NCI-H446 (cell line): Measurements from ENCODE around the gene MTTP.
"Not testable (repeated sequence)": the region's sequence is repeated elsewhere in the genome, so short reads cannot be mapped to it uniquely, and the experiment has no call there.

ENCODE experiments used
- DNase-seq, 2 experiments: peaks; one replicate each; lab custom pipeline; 2025; lab: John Stamatoyannopoulos, UW

MTTP gene

GRCh38 chr4:99574530-99575324 is at the start of gene MTTP:
MTTP (plus strand) TSS chr4:99574824; CDS start chr4:99574910, 86 bp downstream.
- no peak for DNase-seq

GRCh38 chr4:99529228-99529627 is 45.4 kb upstream of the MTTP start:
- DNase-seq, result no peak

- DNase-seq, result no peak
Measured at GRCh38 chr4:99529956-99530355, 44.7 kb upstream of the MTTP start.

GRCh38 chr4:99534699-99535098 is 39.9 kb upstream of the MTTP start:
- not testable (repeated sequence) for DNase-seq

- DNase-seq, result peak in 1 of 2 experiments; percentile 21
Measured at GRCh38 chr4:99536271-99536670, 38.4 kb upstream of the MTTP start.

- DNase-seq, result no peak
Measured at GRCh38 chr4:99536848-99537247, 37.8 kb upstream of the MTTP start.

GRCh38 chr4:99537674-99538073 is 37.0 kb upstream of the MTTP start:
- DNase-seq, result no peak

- no peak for DNase-seq
Measured at GRCh38 chr4:99540277-99540939, 34.2 kb upstream of the MTTP start.

- no peak for DNase-seq
Measured at GRCh38 chr4:99552872-99553271, 21.8 kb upstream of the MTTP start.

GRCh38 chr4:99563310-99564186 is 11.1 kb upstream of the MTTP start, which contains the start of gene TRMT10A:
TRMT10A (minus strand) TSS chr4:99564039; CDS start chr4:99559338, 4,701 bp downstream.
- DNase-seq, result peak; percentile 96 to 97

GRCh38 chr4:99564921-99565320 is 9.7 kb upstream of the MTTP start:
- DNase-seq, result peak in 1 of 2 experiments; percentile 12

- DNase-seq, result no peak
Measured at GRCh38 chr4:99571883-99572282, 2.7 kb upstream of the MTTP start.

- DNase-seq, result no peak
Measured at GRCh38 chr4:99572527-99573240, 1.9 kb upstream of the MTTP start.

- no peak for DNase-seq
Measured at GRCh38 chr4:99573735-99574368, 772 bp upstream of the MTTP start.

- DNase-seq, result no peak
Measured at GRCh38 chr4:99578714-99579113, 4.1 kb downstream of the MTTP start.

GRCh38 chr4:99585516-99585915 is 10.9 kb downstream of the MTTP start:
- DNase-seq, result no peak

- DNase-seq, result no peak
Measured at GRCh38 chr4:99586322-99586721, 11.7 kb downstream of the MTTP start.

GRCh38 chr4:99586797-99587196 is 12.2 kb downstream of the MTTP start:
- no peak for DNase-seq

- no peak for DNase-seq
Measured at GRCh38 chr4:99587309-99587708, 12.7 kb downstream of the MTTP start.

GRCh38 chr4:99587803-99588202 is 13.2 kb downstream of the MTTP start:
- DNase-seq, result no peak

- no peak for DNase-seq
Measured at GRCh38 chr4:99591757-99592156, 17.1 kb downstream of the MTTP start.
